ENCODE results near the gene ANKRD17.

- TF ChIP-seq POLR2A (IDR thresholded peaks at IDR 0.05; ENCODE audit: low read length) (no peak), GATA1 (IDR thresholded peaks at IDR 0.05; ENCODE audit: low read depth, low read length) (no peak)
Observed at GRCh38 chr4:73267050-73267449, 8.5 kb upstream of the ANKRD17 start.
